NCI-H524 (cell line): ENCODE results near the gene DOCK1.
A peak's percentile ranks its signal among the peaks of the same experiment; 100 is the strongest.

ENCODE experiments used
- DNase-seq, 2 experiments: peaks; one replicate each; lab custom pipeline; 2025; lab: John Stamatoyannopoulos, UW

The DOCK1 gene

GRCh38 chr10:127085957-127086356 is 180.7 kb downstream of the DOCK1 start:
- no peak for DNase-seq

GRCh38 chr10:127088908-127089307 is 183.7 kb downstream of the DOCK1 start:
- DNase-seq, result no peak

DNA sequence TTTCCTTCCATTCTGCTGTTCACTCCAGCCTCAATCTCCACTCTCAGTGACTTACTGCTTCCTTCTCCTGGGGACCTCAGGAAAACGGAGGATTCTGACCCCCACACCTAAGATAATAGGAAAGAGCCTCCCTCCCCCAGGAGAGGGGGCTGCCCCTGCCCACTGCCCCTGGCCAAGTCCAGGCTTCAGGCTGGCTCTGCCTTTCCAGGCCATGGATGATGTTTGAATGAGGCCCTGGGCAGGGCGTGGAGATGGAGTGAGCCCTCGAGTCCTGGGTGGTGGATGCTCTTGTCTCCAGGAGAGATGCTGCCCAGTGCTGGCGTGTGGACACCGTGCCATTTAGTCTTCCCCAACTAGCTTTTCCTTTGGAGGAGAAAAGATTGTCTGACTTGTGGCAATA is 184.2 kb downstream of the DOCK1 start:
- DNase-seq, result no peak

- DNase-seq, result no peak
Measured at GRCh38 chr10:127090138-127090537, 184.9 kb downstream of the DOCK1 start.

DNA sequence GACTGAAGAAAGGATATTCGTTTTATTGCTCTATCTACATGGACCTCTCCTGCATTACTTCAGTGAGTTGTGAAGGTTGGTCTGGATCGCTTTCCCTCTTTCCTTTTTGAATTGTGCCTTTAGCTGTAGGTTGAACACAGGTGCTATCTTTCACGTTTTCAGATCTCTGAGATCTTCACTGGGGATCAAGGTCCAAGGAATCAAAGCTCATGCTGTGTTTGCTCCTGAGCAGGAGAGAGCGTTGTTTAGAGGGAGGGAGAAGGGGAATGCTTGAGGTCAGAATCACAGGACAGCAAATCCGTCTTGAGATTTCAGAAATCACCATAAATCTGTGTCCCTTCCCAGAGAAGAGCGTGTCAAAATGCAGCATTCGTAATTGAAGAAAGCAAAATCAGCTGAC is 186.1 kb downstream of the DOCK1 start:
- DNase-seq, result no peak

DNA sequence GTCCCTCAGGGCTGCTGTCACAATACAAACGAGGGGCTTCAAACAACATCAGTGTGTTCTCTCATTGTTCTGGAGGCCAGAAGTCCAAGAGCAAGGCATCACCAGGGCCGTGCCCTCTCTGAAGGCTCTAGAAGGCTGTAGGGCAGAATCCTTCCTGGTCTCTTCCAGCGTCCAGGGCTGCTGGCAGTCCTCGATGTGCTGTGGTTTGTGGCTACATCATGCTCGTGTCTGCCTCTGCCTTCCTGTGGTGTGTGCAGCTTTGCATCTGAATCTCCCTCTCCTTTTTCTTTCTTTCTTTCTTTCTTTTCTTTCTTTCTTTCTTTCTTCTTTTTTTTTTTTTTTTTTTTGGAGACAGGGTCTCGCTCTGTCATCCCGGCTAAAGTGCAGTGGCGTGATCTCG is 187.7 kb downstream of the DOCK1 start:
- DNase-seq, result no peak

DNA sequence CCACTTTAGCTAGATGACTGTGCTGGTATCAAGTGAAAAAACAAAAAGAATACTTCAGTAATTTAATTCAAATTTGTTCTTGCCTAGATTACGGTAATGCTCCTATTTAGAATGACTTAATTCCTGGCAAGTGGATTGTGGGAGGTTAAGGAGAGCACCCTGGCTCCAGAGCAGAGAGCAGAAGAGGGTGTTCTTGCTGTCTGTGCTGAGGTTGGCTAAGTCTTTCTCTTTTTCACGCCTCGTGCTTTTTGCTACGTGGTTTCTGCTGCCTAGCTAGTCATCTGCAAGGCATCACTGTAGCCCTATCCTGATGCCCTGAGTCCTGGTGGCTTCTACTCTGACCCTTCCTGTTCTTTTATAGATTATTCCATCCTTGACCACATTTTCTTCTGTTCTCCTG is 189.8 kb downstream of the DOCK1 start:
- DNase-seq, result no peak

- no peak for DNase-seq
Measured at GRCh38 chr10:127100983-127101615, 195.9 kb downstream of the DOCK1 start.

DNA sequence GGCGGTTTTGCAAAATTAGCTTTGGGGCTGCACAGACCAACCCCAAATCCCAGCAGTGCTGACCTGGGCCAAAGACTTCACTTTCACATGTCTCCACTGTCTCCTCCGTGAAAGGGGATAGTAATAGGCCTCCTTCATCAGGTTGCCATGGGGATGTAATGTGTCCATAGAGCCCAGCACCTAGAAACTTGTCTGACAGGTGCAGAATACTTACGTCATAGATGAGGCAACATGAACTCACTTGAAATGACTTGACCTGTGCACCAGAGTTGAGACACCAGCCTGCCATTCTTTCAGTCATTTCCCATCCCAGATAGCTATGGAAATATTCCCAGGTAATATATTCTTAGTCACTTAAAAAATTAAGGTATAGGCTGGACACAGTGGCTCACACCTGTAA is 196.9 kb downstream of the DOCK1 start:
- DNase-seq, result no peak

- no peak for DNase-seq
Measured at GRCh38 chr10:127115100-127115499, 209.9 kb downstream of the DOCK1 start.

DNA sequence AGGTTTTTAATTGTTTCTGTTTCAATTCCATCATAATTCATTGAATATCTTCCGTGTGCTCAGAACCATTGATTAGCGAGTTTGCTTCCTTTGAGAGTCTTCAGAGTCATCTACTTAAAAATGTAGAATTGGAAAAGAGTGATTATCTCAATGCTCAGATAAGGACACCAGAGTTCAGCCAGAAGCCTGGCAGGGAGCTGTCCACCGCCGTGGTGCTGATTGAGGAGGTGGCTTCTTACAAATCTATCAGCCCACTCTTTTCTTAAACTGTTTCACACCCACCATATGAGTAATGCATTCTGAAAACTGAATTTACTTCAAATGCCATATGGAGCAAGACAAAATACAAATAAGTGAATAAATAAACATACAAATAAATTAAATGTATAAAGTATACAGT is 211.9 kb downstream of the DOCK1 start:
- no peak for DNase-seq

- DNase-seq, result no peak
Measured at GRCh38 chr10:127118034-127118433, 212.8 kb downstream of the DOCK1 start.

DNA sequence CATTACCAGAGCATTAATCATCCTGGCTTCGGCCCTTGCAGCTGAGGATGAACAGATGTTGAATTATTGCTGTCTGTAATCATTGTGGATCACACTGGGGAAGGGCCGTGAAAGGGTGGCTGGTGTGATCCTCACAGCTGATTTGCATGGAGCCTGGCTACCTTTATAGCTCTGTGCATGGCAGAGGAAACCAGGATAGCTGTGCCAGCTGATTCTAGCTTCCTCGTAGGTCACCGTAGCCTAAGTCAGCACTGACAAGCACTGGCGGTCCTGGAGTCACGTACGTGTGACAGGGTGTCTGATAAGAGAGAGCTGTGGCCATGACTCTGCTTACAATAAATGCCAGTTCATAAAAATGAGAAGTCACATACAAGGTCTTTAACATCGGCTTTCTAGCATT is 214.7 kb downstream of the DOCK1 start:
- peak in 1 of 2 experiments; percentile 33 for DNase-seq

GRCh38 chr10:127122831-127123230 is 217.6 kb downstream of the DOCK1 start:
- DNase-seq, result no peak

DNA sequence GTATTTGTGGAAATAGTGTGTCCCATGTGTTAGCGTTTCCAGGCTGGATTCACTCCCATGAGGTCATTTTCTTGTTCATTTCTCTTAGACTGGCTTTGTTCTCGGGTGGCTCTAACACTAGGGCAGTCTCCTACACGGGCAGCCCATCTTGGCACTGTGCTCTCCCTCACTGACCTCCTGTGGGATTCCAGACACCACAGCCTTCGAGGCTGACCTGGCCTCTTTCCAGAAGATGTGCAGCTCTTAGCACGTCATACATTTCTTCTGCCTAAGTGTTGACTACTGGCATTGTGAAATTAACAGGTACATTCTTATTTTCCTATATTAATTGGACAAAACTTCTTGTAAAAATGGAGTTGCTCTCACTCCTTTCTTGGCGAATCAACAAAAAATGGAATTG is 218.4 kb downstream of the DOCK1 start:
- DNase-seq, result no peak

- DNase-seq, result peak; percentile 52 to 77
Measured at GRCh38 chr10:127125331-127125730, 220.1 kb downstream of the DOCK1 start.

GRCh38 chr10:127127822-127128221 is 222.6 kb downstream of the DOCK1 start:
- no peak for DNase-seq

DNA sequence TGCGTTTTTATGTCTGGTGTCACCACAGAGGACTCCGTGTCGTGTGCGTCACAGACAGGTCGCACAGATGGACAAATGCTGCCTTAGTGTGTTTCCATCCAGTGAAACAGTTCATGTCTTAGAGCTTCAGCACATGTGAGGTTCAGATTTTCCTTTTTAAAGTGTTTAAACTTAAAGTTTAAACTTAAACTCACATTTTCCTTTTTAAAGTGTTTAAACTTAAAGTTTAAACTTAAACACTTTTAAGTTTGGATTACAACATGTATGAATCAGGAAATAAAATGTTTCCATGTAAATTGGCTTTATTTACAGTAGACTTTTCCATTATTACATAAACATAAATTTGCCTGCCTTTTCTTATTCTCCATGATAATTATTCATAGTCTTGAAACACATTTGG is 223.9 kb downstream of the DOCK1 start:
- no peak for DNase-seq

GRCh38 chr10:127132451-127132850 is 227.2 kb downstream of the DOCK1 start:
- no peak for DNase-seq

DNA sequence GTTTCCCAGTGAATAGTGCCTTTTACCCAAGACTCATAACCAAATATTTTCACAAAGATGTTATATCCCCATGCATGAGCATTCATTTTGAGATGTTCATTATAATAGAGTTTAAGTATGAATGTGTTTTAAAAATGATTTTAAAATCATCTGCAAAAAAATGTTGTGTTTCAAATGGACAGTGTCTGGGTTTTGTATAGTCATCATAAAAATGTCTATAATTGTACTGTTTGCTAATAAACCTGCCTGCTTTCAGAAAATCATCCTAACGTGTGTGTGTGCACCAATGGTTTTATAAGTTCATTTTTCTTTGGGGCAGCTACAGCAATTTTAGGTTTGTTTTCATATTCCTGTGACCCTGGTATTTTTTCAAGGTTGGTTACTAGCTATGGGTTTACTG is 228.0 kb downstream of the DOCK1 start:
- DNase-seq, result no peak

GRCh38 chr10:127133672-127134500 is 228.7 kb downstream of the DOCK1 start:
- DNase-seq, result no peak

GRCh38 chr10:127135844-127136577 is 230.8 kb downstream of the DOCK1 start:
- no peak for DNase-seq

DNA sequence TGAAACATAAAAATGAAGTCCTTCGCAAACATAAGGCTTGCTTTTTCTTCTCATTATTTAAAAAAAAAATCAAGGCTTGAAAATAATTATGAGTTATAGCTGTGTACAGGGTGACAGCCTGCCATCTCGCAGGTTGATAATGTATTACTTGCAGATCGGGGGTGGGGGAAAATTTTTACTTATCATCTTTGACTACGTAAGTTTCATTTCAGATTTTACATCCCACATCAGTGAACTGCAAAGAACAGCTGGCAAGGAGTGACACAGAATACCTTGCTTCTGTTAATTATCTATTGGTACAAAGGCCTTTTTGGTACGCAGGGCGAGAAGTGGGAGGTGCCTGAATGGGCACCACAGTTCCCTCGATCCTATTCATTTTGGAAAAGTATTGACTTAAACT is 232.2 kb downstream of the DOCK1 start:
- DNase-seq, result no peak
